Activated T-helper 2 cell treated with anti-CD3 and anti-CD28 coated beads, Interferon-gamma antibody, Interleukin-2, Interleukin-4, amounts not matched to agents 10 μg/mL and 5 μg/mL and 100 μg/mL, durations not matched to agents 14 hours and 24 hours and 36 hours (primary cell): ENCODE results near the gene TRIM9. TPM values are rescaled to one million over a fixed set of nuclear protein-coding genes. Genes with fewer than 3 reads are reported as not detected.

Experiments
- DNase-seq: peaks from one replicate; pipeline ENCODE4 v3.0.0; 2021; ENCODE audit warnings: low spot score
- H3K27ac Mint-ChIP-seq: one replicate; pipeline ENCODE4 v1.8.0; 2021; ENCODE audit warnings: mixed read lengths
- H3K27me3 Mint-ChIP-seq: one replicate; pipeline ENCODE4 v1.8.0; 2021; ENCODE audit warnings: low read depth, mixed read lengths
- H3K36me3 Mint-ChIP-seq: one replicate; pipeline ENCODE4 v1.8.0; 2021; ENCODE audit warnings: low read depth, mixed read lengths
- H3K4me1 Mint-ChIP-seq: one replicate; pipeline ENCODE4 v1.8.0; 2021; ENCODE audit warnings: low read depth, mixed read lengths
- H3K4me3 Mint-ChIP-seq: one replicate; pipeline ENCODE4 v1.8.0; 2021; ENCODE audit warnings: low read depth, mild to moderate bottlenecking, moderate library complexity, mixed read lengths
- H3K9me3 Mint-ChIP-seq: one replicate; pipeline ENCODE4 v1.8.0; 2021; ENCODE audit warnings: mixed read lengths
- intact Hi-C: fragments of 100-400 bp; cut with micrococcal nuclease; formaldehyde crosslinking; loops from one replicate; pipeline ENCODE4 v1.15.1; 2023
- total RNA-seq: library from RNA; stranded (reverse); gene quantifications from 2 replicates; pipeline ENCODE4 v1.2.3, GENCODE V29; 2022

TRIM9 gene
- 0.46 TPM in 2 replicates for total RNA-seq

GRCh38 chr14:51094901-51095853, at the start of gene TRIM9:
TRIM9 (minus strand) TSS chr14:51095105; CDS start chr14:51094939, 166 bp downstream.
- no peak within 1 kb of the TSS for H3K27ac Mint-ChIP-seq

GRCh38 chr14:51140856-51141255, 46.0 kb upstream of the TRIM9 start:
- H3K27ac Mint-ChIP-seq: no peak overlapping the region
- intact Hi-C loops: no loop called here
- H3K27me3 Mint-ChIP-seq: peaks cover 2% of the 10 kb centered on the region
- H3K4me3 Mint-ChIP-seq: no peak overlapping the region
- DNase-seq: no peak
- no peaks in the 10 kb centered on the region for H3K36me3 Mint-ChIP-seq
- H3K4me1 Mint-ChIP-seq: peaks cover 2% of the 10 kb centered on the region
- no peaks in the 10 kb centered on the region for H3K9me3 Mint-ChIP-seq

More at GRCh38 chr14:51094901-51095853, at the start of gene TRIM9:
- peak; percentile 88 for DNase-seq
- intact Hi-C loops: loop anchor here (5.0 to 10.0 kb wide), 3 partner anchors 147 to 560 kb away; partner anchors contain the start of genes FRMD6 and TMX1
- Mint-ChIP-seq H3K9me3 (no peaks in the 10 kb centered on the region), H3K36me3 (no peaks in the 10 kb centered on the region), H3K4me3 (peak within 1 kb of the TSS; percentile 82), H3K4me1 (peaks cover 15% of the 10 kb centered on the region), H3K27me3 (peaks cover 49% of the 10 kb centered on the region)

DNA sequence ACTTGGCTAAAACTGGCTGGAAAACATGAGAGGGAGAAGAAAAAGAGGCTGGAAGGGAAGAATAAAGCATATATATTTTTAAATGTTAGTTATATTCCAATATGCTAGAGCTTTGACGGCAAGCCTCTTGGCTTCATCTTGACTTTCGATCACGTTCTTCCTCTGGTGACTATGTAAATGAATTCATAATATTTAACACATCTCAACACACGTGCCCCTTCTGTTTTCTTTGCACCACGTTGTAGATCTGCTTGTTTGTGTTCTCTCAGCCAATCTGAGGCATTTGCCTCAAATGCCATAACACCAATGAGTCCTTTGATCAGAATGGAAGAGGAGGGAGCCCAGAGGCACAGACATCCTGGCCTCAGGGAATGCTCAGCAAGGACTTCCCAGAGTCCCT, 45.4 kb upstream of the TRIM9 start:
- DNase-seq: no peak
- intact Hi-C loops: no loop called here
- Mint-ChIP-seq H3K4me1 (peaks cover 2% of the 10 kb centered on the region), H3K27me3 (peaks cover 2% of the 10 kb centered on the region), H3K27ac (no peak overlapping the region), H3K36me3 (no peaks in the 10 kb centered on the region), H3K9me3 (no peaks in the 10 kb centered on the region), H3K4me3 (no peak overlapping the region)

DNA sequence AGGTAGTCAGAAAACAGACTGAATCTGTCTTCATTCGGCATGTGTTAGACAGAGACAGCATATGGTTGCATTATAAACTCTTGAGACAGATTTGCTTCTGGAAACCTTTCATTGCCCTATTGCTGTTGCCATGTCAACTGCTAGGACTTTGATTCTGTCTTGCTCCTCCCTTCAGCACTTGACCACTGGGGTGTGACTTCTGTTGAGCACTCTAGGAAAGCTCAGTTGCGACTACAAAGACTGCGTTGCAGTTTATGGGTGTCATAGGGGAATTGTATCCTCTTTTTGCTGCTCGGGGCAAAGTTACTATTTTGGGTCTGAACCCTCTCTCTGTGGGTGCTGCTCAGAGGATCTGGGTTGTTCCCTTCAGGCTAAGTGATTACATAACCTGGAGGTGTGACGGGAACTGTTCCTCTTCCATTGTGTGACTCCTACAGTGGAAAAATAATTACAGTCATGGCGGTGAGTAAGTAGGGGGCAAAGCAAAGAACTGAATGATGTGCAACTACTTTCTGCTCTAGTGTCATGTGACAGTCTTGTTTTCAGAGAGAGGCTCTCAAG, 44.3 kb upstream of the TRIM9 start:
- DNase-seq: no peak
- no peaks in the 10 kb centered on the region for H3K36me3 Mint-ChIP-seq

GRCh38 chr14:51138404-51139103, 43.6 kb upstream of the TRIM9 start:
- intact Hi-C loops: no loop called here
- Mint-ChIP-seq H3K27me3 (peaks cover 3% of the 10 kb centered on the region), H3K9me3 (peaks cover 7% of the 10 kb centered on the region), H3K4me3 (no peak overlapping the region), H3K36me3 (no peaks in the 10 kb centered on the region), H3K27ac (no peak overlapping the region), H3K4me1 (peaks cover 1% of the 10 kb centered on the region)
- DNase-seq: no peak

More for the DNA sequence above, 44.3 kb upstream of the TRIM9 start:
- Mint-ChIP-seq H3K4me1 (peaks cover 2% of the 10 kb centered on the region), H3K9me3 (peaks cover 3% of the 10 kb centered on the region), H3K27me3 (peaks cover 2% of the 10 kb centered on the region), H3K4me3 (no peak overlapping the region), H3K27ac (no peak overlapping the region)
- intact Hi-C loops: no loop called here

GRCh38 chr14:51131516-51131915, 36.6 kb upstream of the TRIM9 start:
- Mint-ChIP-seq H3K4me1 (no peaks in the 10 kb centered on the region), H3K36me3 (no peaks in the 10 kb centered on the region), H3K4me3 (no peak overlapping the region), H3K27ac (no peak overlapping the region), H3K9me3 (peaks cover 7% of the 10 kb centered on the region), H3K27me3 (peaks cover 5% of the 10 kb centered on the region)
- no peak for DNase-seq
- intact Hi-C loops: no loop called here

- Mint-ChIP-seq H3K27ac (no peak overlapping the region), H3K36me3 (no peaks in the 10 kb centered on the region), H3K4me3 (no peak overlapping the region), H3K27me3 (peaks cover 2% of the 10 kb centered on the region), H3K4me1 (no peaks in the 10 kb centered on the region), H3K9me3 (peaks cover 3% of the 10 kb centered on the region)
- intact Hi-C loops: no loop called here
- no peak for DNase-seq
Observed at GRCh38 chr14:51129130-51129529, 34.2 kb upstream of the TRIM9 start.

DNA sequence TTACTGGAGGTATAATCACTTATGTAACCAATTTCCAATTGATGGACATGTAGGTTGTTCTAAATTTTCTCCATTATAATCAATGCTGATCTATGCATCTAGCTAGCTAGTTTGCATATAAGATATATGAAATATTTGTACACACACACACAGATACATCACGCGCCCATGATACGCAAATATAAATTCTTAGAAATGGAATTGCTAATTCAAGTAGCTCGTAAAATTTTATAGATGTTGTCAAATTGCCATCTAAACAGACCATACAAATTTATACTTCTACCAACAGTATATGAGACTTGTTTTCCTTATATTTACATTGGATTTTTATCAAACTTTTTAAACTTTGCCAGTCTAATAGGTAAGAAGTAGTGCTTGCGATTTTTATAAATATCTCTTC, 29.1 kb upstream of the TRIM9 start:
- H3K27me3 Mint-ChIP-seq: peaks cover 7% of the 10 kb centered on the region
- intact Hi-C loops: no loop called here
- no peak for DNase-seq
- H3K4me1 Mint-ChIP-seq: no peaks in the 10 kb centered on the region
- H3K36me3 Mint-ChIP-seq: no peaks in the 10 kb centered on the region
- H3K4me3 Mint-ChIP-seq: no peak overlapping the region
- H3K9me3 Mint-ChIP-seq: no peaks in the 10 kb centered on the region
- no peak overlapping the region for H3K27ac Mint-ChIP-seq

DNA sequence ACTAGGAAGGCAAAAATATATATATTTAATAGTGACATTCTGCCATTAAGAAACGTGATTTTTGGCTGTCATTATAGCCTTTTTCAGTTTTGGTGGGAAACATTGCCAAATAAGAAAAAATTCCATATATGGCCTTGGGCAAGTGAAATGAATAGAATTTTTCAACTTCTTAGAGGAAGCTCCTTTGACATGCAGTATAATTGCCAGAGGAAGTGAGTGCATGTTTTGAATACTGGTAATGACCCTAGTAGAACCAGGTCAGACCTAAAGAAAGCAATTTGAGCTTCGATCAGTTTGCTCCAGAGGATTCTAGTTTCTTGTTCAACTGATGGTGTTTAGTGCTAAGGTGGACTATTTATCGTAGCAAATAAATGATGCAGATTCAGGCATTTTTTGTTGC, 26.2 kb upstream of the TRIM9 start:
- no peaks in the 10 kb centered on the region for H3K36me3 Mint-ChIP-seq
- intact Hi-C loops: no loop called here
- no peak overlapping the region for H3K27ac Mint-ChIP-seq
- no peak for DNase-seq
- peaks cover 10% of the 10 kb centered on the region for H3K27me3 Mint-ChIP-seq
- no peak overlapping the region for H3K4me3 Mint-ChIP-seq
- H3K4me1 Mint-ChIP-seq: no peaks in the 10 kb centered on the region
- no peaks in the 10 kb centered on the region for H3K9me3 Mint-ChIP-seq

DNA sequence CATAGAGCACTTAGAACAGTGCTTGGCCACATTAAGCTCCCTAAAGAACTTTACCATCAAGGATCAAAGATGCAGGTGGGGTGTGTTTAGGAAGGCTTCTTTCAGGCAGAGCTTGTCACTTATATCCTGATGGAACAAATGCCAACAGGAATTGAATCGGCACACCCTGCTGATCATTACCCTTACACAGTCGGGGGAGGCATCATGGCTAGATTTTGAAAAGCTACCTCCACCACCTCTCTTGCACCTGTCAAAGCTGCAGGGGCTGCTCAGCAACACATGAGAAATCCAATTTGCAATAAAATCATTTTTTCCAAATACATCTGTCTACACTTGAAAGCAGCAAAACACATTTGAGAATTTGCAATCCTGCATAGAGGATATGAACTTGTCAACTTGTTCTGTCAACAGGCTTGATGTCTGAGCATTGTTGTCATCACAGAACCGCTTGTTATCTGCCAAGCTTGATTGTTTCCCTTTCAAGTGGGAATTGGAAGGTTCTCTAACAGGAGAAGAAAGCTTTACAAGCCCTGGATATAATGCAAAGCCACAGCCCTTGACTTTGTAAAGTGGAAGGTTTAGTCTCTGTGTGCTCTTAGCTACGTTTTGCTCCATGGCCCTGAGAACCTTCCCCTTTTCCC, 24.6 kb upstream of the TRIM9 start:
- no peak overlapping the region for H3K4me3 Mint-ChIP-seq
- H3K27me3 Mint-ChIP-seq: peaks cover 10% of the 10 kb centered on the region
- H3K36me3 Mint-ChIP-seq: no peaks in the 10 kb centered on the region
- H3K4me1 Mint-ChIP-seq: no peaks in the 10 kb centered on the region
- no peak overlapping the region for H3K27ac Mint-ChIP-seq
- no peak for DNase-seq
- intact Hi-C loops: no loop called here
- H3K9me3 Mint-ChIP-seq: no peaks in the 10 kb centered on the region

GRCh38 chr14:51118993-51119392, 24.1 kb upstream of the TRIM9 start:
- no peaks in the 10 kb centered on the region for H3K9me3 Mint-ChIP-seq
- peaks cover 10% of the 10 kb centered on the region for H3K27me3 Mint-ChIP-seq
- intact Hi-C loops: no loop called here
- H3K4me1 Mint-ChIP-seq: no peaks in the 10 kb centered on the region
- no peaks in the 10 kb centered on the region for H3K36me3 Mint-ChIP-seq
- DNase-seq: no peak
- H3K27ac Mint-ChIP-seq: no peak overlapping the region
- no peak overlapping the region for H3K4me3 Mint-ChIP-seq

GRCh38 chr14:51117593-51117992, 22.7 kb upstream of the TRIM9 start:
- Mint-ChIP-seq H3K9me3 (no peaks in the 10 kb centered on the region), H3K4me3 (no peak overlapping the region), H3K36me3 (no peaks in the 10 kb centered on the region), H3K27ac (no peak overlapping the region), H3K4me1 (no peaks in the 10 kb centered on the region), H3K27me3 (peaks cover 11% of the 10 kb centered on the region)
- intact Hi-C loops: no loop called here
- no peak for DNase-seq
